HL-60/S4 (cell line): Measurements from ENCODE around the gene PAIP2.

Source experiments
- in situ Hi-C: fragments of 300-500 bp; cut with MboI; formaldehyde crosslinking; loops from 2 replicates; pipeline ENCODE4 v1.14.3; 2022; ENCODE audit warnings: low sequenced_read_pairs

Gene PAIP2

DNA sequence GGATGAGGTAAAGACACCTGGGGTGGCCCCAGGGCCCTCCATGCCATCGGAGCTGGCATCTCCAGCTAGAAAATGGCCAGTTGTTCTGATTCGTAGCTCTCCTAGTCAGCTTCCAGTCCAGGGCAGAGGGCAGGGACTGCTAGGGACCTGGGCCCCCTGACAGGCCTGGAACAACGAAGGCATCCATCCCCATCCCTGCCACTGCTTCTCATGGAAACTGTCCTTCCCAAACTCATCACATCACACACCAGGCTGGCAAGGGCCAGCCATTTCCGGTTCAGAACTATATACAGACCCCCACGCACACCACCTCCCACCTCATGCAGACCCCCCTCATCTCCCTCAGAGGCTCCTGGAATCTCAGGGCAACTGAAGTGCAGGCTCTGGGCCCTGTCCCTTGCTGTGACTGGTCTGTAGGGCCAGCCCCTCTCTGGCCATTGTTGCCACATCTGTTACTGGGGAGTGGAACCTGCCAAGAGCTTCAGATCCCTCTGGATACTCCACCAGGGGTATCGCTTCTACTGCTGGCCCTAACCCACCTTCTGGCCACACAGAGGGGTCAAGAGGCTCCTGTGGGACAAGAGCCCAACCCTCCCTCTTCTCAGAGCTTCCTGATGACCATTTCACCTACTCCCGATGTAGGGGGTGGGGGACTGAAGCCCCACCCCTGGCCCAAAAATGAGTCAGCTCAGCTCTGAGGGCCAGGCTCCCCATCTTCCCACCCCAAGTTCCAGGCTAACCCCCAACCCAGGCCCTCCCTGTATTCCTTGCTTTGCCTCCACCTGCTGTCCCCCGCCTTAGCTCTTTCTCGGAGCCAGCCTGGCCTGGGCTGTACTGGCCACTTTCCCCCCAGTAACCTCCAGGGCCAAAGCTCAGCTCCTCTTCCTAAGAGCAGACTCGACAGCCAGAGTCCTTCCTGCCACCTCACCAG is 49.2 kb downstream of the PAIP2 start:
- in situ Hi-C loops = no loop called here

DNA sequence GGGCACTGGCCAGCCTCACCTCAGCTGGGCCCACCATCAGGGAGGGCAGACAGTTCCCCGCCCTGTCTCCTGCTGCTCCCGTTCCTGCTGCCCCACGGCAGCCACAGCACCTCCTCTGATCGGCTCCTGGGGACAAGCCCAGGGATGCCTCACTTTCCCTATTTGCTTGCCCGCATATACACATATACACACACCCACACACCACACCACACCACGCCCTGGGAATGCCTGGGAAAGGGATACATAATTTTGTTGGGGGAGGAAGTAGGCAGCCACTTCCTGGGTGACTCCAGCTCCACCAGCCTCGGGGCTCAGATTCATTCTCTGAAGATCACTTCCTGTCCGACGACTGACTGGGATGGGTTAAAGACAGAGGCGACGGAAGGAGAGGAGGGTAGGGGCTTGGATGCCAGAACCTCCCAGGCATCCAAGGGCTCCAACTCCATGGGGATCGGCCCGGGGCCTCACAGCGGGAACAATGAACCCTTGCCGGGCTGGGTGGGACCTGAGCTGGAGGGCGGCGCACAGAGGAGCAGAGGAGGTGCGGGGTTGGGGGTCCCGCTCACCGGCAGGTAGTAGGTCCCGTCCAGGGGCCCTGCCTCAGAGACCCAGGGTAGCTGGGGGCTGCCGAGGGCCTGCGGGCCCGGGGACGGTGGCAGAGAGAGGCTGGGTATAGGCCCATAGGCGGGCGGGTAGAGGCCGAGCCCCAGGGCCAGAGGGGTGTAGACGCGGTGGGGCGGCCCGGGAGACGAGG is 50.1 kb downstream of the PAIP2 start:
- in situ Hi-C loops = no loop called here

DNA sequence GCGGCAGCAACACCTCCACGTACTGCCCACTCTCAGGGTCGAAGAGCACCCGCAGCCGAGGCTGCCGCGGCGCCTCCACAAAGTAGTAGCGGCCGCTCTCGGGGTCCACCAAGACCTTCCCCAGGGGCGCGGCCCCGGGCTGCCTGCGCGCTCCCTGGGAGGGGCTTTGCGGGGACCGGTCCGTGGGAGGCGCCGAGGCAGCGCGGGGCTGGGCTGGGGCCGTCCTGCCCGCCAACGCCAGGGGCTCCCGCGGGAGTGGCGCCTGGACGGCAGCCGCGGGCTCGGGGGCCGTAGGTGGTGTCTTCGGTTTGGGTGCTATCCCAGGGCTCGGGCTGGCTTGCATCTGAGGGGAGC is 50.6 kb downstream of the PAIP2 start:
- in situ Hi-C loops = no loop called here

DNA sequence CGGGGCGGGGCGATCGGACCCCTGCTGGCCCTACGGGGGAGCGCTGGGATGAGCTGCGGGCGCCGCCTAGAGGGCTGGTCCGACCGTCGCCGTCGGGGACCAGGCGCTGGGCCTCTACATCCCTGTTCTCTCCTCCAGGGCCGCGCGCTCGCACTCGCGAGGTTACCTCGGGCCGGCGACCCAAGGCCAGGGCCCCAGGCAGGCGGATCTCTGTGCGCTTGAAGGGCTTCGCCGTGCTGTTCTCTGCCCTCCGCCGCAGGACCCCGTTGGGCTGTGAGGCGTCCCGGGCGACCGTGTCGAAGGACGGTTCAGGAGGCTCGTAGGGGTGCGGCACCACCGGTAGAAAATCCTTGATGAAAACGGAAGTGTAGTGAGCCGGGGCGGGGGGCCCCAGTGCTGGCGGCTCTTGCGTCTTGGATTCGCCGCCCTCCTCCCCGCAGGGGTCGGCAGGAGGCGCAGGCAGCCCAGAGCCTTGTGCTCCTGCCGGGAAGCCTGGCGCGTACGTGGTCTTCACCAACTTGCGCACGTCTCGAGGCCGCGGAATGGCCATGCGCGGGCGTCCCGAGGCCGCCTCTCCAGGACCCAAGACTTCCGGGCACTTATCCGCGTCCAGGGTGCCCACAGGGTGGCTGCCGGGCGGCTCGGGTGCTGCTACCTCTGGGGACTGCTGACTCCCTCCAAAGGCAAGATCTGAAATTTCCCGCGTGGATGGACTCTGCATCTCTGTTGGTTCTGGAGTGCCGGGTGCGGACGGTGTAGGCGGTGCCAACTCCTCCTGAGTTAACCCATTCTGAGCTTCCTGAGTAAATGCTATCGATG is 51.2 kb downstream of the PAIP2 start:
- in situ Hi-C loops = no loop called here

DNA sequence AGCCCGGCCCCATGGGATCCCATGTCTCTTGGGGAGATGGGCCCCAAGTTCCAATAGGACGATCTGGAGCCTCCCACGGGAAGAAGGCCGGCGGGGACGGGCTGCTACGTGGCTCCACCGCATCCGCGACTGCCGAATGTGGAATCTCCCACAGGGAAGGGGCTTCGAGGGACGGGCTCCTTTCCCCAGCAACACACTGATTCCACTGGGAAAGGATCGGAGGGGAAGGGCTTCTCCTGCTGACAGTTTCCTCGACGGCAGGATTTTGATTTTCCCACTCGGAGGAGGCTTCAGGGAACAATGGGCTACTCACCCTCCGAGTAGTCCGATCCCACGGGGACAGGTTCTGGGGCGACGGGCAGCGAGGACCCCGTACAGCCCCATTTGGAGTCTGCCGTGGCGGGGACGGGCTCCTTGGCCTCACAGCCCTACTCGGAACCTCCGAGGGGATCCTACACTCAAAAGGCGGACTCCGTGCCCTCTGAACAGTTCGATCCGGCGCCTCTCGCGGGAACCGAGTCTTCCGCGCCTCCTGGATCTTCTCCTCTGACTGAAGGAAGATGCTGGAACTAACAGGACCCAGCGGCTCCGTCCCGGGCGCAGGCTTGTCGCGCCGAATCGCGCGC is 52.0 kb downstream of the PAIP2 start:
- in situ Hi-C loops = no loop called here

DNA sequence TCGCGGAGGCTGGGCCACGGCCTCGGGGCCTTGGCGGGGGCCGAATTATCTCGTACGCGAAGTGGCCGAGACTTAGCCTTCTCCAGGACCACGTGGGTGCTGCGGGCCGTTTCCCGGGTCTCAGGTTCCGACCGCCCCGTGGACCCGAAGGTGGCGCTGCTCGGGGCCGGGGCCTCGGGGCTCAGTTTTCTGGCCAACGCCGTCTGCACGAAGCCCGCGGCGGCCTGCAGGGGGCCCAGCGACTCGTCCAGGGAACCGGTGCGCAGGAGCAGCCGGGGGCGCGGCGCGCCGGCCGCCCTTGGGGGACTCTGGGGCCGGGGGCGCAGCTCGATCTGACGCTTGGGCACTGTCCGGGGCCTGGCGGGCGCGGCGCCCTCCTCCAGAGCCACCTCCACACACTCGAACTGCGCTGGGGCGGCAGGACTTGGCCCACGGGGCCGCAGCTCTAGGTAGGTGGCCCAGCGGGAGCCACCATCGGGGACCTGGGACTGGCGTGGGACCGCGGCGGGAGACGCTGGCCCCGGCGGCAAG is 52.5 kb downstream of the PAIP2 start:
- in situ Hi-C loops = no loop called here

DNA sequence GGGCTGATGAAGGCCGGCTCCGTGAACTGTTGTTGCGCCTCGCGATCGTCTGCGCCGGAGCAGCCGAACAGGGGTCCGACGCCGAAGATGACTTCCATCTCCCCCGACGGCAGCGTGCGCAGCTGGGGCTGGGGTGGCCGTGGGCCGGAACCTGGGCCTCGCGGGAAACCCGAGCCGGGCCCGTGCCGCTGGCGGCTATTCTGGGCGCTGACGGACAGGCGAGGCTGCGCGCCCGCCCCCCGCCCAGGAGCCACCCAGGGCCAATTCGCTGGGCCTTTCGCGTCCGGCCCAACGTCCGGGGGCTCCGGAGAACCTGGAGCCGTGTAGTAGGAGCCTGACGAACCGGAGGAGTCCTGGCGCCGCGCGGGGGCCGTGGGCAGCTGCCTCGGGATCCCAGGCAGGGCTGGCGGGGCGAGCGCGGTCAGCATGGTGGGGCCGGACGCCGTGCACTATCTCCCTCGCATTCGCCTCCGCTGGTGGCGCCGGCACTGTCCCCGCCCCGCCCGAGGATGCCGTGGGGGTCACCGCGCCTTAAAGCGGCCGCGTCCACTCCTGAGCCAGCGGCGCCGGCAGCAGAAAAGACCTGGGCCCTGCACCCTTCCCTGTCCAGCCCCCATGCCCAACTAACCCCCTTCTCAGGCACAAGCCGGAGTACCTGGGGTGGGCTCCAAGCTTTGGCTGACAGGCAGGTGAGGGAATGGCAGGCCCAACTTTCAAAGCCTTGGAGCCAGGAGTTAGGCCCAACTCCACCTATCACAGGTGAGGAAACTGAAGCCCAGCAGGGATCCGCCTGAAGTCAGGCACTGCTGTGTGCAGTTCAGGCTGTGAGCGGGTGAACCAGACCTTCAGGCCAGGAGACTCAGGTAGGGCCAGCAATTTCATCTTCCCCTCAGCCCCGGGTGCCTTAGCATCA is 53.3 kb downstream of the PAIP2 start, which contains the start of gene PROB1:
Gene PROB1, minus strand, starts transcription at position 451 of the 913 bp plus-strand sequence. Its CDS starts 23 bp downstream, at position 428.
- in situ Hi-C loops = no loop called here

DNA sequence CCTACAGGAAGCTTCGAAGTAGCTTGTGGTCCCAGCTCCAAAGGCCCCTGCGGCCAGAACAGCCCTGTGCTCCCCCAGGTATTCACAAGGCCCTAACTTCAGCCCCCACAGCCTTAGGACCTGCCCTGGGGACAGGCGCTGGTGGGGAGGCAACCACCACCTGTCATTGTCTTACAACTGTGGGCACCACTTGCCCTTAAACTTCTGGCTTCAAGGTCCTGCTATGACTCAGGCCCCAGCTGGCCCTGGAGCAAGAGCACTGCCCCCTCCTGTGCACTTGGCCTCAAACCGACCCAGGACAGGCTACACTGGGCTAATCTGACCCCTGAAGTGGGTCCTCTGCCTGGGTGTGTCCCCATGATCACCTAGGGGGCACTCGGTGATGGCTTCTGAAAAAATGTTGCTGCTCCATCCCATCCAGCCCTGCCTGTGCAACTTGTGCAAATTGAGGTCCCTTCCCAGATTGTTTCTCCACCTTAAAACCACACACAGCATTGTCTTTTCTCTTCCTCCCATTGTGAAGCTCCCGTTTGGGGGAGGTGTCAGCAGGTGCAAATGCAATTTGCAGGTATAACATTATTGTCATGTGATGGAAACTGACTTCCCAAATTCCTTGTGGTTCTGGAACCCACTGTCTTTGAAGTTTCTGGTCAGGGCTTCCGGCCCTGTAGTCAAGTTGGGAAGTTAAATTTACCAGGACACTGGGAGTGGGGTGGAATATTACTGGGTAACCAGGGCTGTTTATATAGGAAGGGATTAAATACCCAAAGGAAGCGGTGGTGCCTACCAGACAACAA is 54.4 kb downstream of the PAIP2 start:
- in situ Hi-C loops = no loop called here

DNA sequence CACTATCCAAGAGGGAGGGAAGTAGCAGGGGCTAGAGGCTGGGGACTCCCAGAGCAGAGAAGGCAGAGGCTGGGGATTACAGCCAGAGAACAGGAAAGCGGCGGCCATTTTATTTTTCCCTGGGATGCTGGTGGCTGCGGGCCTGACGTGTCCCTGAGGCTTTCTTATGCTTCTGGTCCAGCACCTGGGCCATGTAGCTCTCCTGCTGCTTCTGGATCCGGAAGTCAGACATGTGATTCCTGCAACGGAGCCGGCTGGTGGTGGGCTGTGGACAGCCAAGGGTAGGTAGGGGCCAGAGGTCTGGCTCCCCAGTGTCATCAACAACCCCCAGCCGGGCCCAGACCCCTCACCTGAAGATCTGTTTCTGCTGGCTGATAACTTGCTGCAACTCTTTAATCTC is 55.0 kb downstream of the PAIP2 start:
- in situ Hi-C loops = no loop called here

DNA sequence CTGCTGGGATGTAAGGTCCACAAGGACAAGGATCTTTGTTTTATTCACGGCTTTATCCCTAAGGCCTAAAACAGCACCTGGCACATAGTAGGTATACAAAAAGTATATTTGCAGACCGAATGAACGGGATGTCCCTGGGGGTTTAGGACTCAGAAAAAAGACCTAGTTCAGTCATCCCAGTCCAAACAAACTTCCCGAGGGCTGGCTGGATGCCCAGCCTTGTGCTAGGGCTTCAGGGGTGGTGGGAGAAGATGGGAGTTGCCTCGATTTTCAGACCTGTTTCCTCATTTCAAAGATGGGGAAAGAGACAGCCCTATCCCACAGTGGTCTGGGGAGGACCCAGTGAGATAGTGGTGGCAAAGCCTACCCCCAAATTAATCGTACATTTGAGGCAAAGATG is 56.3 kb downstream of the PAIP2 start:
- in situ Hi-C loops = no loop called here

DNA sequence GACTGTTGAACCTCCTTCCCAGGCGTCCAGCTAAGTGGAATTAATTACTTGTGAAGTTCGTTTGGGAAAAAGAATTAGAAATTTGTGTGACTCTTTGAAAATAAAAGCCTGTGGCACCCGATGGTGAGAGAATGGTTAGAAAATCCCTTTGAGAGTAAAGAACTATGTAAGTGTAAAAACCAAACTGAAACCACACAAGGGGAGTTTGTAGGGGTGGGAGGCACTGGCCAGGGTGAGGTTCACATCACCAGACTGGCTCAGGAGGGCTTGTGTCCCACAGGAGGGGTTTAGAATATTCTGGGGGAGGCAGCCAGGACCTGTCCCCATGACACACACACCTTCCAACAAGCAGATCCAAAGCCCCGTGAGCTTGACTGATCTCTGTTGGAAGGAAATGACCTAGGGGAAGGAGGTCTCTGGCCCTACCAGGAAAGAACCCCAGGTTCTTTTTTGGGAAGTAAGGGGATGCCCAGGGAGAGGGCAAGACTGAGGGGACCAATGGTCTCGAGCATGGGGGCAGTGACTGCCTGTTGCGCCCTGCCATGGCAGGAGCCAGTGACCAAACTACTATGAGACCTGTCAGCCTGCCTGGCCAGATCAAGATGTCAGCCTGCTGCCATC is 58.0 kb downstream of the PAIP2 start:
- in situ Hi-C loops = no loop called here

DNA sequence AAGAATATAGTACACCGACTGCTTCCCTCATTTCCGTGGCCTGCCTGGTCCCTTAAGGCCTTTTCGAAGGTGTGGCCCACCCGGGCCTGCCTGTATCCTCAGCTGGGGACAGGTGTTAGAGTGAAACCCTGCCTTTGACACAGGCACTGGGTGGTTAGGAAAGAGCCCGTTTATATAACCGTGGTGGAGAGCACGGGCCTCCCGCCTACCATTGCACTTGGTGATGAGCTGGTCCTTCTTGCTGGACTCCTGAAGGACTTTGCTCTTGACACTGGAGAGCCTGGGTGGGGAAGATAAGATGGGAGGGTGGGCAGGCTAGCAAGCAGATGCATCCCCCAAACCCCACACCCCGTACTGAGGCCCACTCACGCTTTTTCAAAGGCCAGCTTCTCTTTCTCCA is 59.9 kb downstream of the PAIP2 start:
- in situ Hi-C loops = no loop called here

DNA sequence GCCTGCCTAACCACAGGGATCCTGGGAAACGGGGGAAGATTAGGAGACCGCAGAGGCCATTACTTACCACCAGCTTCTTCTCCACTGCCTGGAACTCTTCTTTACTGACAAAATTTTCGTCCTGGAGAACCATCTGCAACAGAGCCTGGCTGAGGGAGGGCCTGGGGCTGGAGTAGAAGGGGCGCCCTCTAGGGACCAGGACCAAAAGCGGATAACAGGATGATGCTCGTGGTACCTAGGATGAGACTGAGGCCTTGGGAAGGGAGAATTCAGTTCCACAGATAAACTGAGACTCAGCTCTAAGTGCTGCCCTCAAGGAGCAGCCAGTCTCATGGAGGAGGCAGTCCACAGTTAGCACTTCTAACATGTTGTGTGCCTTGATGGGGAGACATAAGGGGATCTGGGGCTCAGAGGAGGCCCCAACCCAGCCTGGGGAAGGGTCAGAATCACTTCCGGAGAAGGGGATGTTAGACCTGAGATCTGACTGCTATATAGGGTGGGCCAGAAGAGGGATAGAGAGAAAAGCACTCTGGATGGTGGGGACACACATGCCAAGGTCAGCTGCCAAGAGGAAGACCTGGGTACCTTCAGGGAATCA is 61.0 kb downstream of the PAIP2 start:
- in situ Hi-C loops = no loop called here

DNA sequence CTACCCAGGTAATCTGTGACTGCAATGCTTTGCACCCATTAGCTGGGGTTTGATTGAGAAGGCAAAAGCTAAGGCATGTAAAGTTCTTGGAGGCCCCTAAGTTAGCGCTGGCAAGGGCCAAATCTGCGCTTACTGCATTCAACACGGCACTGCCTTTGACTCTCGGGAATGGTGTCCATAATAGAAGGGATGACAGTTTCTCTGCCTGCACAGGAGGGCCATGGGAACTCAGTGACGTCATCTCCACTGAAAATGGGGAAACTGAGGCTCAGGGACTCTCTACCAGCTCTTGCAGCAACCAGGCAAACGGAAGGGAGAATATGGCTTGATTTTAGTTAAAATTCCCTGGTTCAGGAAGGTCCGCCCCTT is 61.7 kb downstream of the PAIP2 start:
- in situ Hi-C loops = no loop called here

DNA sequence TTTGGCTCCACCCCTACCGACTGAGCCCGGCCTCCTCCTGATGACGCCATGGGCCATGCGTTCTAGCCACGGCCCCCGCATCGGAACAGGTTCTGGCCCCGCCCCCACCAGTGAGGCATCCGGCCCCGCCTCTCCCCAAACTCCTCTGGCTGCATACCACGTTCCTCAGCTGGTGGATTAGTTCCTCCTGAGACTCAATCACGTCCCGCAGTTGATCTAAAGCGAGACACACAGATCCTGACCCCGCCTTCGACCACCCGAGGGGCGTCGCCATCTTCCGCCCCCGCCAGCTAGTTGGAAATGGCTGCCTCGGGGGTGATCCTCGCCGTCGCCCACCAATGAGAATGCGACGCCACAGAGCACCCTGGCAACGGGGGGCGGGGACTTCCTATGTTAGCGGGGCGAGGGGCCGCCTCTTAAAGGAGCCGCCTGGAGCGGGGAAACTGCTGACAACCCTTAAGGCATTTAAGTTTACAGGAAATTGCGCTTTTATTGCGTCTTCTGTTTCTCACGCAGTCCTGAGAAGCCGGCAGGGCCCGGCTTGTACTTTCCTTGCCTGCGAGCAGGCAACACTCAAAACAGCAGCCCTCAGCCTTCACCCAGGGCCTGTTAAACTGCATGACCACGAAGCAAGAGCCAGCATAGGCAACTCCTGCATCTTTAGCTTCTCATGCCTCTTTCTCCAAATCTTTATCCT is 62.3 kb downstream of the PAIP2 start, which contains the start of gene SPATA24:
Gene SPATA24, minus strand, starts transcription at position 303 of the 697 bp plus-strand sequence. Its CDS starts 29 bp downstream, at position 274.
- in situ Hi-C loops = no loop called here

DNA sequence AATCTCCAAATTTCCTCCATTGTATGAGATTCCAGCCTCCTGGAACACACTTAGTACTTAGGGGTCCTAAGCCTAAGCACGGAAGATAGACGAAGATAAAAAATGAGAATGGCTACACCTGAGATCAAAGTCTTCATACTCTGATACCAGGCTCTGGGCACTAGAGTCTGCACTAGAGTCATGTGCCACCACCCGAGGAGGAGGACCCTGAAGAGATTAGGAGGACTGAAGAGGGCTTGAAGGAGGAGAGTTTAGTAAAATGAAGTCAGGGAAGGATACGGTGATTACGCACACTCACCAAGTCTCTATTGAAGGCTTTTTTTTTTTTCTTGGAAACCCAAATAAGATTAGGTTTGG is 62.8 kb downstream of the PAIP2 start:
- in situ Hi-C loops = no loop called here

DNA sequence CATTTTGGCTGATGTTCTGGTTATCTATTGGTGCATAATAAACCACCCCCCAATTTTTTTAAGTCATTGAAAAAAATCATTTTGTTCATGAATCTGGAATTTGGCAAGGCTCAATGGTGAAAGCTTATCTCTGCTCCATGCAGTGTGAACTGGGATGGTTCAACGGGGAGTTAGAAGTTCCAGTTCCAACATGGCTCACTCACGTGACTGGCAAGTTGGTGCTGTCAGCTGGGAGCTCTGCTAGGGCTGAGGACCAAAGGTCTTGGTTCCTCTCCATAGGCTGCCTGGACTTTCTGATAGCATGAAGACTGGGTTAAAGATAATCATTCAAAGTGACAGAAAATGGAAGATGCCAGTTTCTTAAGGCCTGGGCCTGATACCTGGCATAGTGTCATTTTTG is 65.3 kb downstream of the PAIP2 start:
- in situ Hi-C loops = no loop called here
